HepG2 (cell line): ENCODE results near the gene CISD3. TPM values are rescaled to one million over a fixed set of nuclear protein-coding genes. Genes with fewer than 3 reads are reported as not detected.

Experiments used
- ARNT2 ChIP-seq: sonication (generic); formaldehyde crosslinking; IDR thresholded peaks from 2 replicates; pipeline ENCODE4 v1.8.0; 2022; ENCODE audit warnings: mild to moderate bottlenecking, low read depth, missing genetic modification reagents, moderate library complexity
- CREBL2 ChIP-seq: sonication (generic); formaldehyde crosslinking; IDR thresholded peaks from 2 replicates; pipeline ENCODE4 v1.8.1; 2023; ENCODE audit warnings: missing genetic modification reagents, mild to moderate bottlenecking, borderline replicate concordance
- FOXO1 ChIP-seq: sonication (generic); formaldehyde crosslinking; IDR thresholded peaks from 2 replicates; pipeline ENCODE4 v1.4.0; 2020; ENCODE audit warnings: missing genetic modification reagents
- FOXP1 ChIP-seq, 2 experiments: fragments of 450-650 bp in 1 of 2; IDR thresholded peaks; 2 replicates each; pipeline ENCODE4 v1.6.1; 2017 to 2018; ENCODE audit warnings: antibody characterized with exemption in 1 of 2
- HDAC2 ChIP-seq: sonication (generic); formaldehyde crosslinking; IDR thresholded peaks from 2 replicates; pipeline ENCODE4 v1.4.0; 2020; ENCODE audit warnings: missing genetic modification reagents
- KLF9 ChIP-seq: IDR thresholded peaks from 2 replicates; pipeline ENCODE4 v1.6.1; 2016; ENCODE audit warnings: low read depth
- KMT2A ChIP-seq: sonication (generic); formaldehyde crosslinking; IDR thresholded peaks from 2 replicates; pipeline ENCODE4 v1.4.0; 2020; ENCODE audit warnings: missing genetic modification reagents
- LCORL ChIP-seq, 2 experiments: fragments of 450-650 bp in 1 of 2; sonication (generic) in 1 of 2; formaldehyde crosslinking in 1 of 2; IDR thresholded peaks; 2 replicates each; pipeline versions ENCODE4 v1.5.0 to v1.6.1; 2017 to 2020; ENCODE audit warnings: antibody characterized with exemption in 1 of 2, missing genetic modification reagents in 1 of 2
- MBNL3 ChIP-seq: fragments of 250-450 bp; sonication (Bioruptor Pico); conservative IDR thresholded peaks from 2 replicates; pipeline ENCODE4 v1.8.0; 2022; ENCODE audit warnings: mild to moderate bottlenecking, inconsistent platforms
- MLLT10 ChIP-seq: sonication (generic); formaldehyde crosslinking; IDR thresholded peaks from 2 replicates; pipeline ENCODE4 v1.4.0; 2020; ENCODE audit warnings: missing genetic modification reagents
- MXD1 ChIP-seq: sonication (generic); formaldehyde crosslinking; IDR thresholded peaks from 2 replicates; pipeline ENCODE4 v1.4.0; 2020; ENCODE audit warnings: mild to moderate bottlenecking, missing genetic modification reagents
- PHF21A ChIP-seq: sonication (generic); formaldehyde crosslinking; IDR thresholded peaks from 2 replicates; pipeline ENCODE4 v1.5.0; 2020; ENCODE audit warnings: mild to moderate bottlenecking, missing genetic modification reagents
- POLR2G ChIP-seq: fragments of 200-400 bp; formaldehyde crosslinking; IDR thresholded peaks from 2 replicates; pipeline ENCODE4 v1.6.1; 2018; ENCODE audit warnings: mild to moderate bottlenecking, low read depth, low read length, moderate library complexity
- RAD21 ChIP-seq: fragments of 450-650 bp; formaldehyde crosslinking; IDR thresholded peaks from 2 replicates; pipeline ENCODE4 v1.5.0; 2020; ENCODE audit warnings: mild to moderate bottlenecking
- SP4 ChIP-seq: sonication (generic); formaldehyde crosslinking; IDR thresholded peaks from 2 replicates; pipeline ENCODE4 v1.8.1; 2023; ENCODE audit warnings: mild to moderate bottlenecking, missing genetic modification reagents
- ZC3H4 ChIP-seq: sonication (generic); formaldehyde crosslinking; IDR thresholded peaks from 2 replicates; pipeline ENCODE4 v1.4.0; 2020; ENCODE audit warnings: missing genetic modification reagents, borderline replicate concordance
- ZNF777 ChIP-seq: sonication (generic); formaldehyde crosslinking; IDR thresholded peaks from 2 replicates; pipeline ENCODE4 v1.4.0; 2020; ENCODE audit warnings: missing genetic modification reagents
- polyA plus RNA-seq, 8 experiments: library from polyadenylated mRNA; depleted of rRNA in 3 of 8; stranded (reverse) in 7 of 8; unstranded in 1 of 8; fragments of >200 nt; fragmentation: Illumina TruSeq in 4 of 8; extraction: Trizol in 4 of 8; gene quantifications; 2 replicates each; pipeline versions ENCODE4 v1.2.1 to v1.2.3, GENCODE V29; 2011 to 2016; ENCODE audit warnings: low read depth in 4 of 8, missing spikeins in 1 of 8, mixed read lengths in 1 of 8; ENCODE audit not compliant: insufficient read depth in 1 of 8
- total RNA-seq, 5 experiments: library from RNA; depleted of rRNA; stranded (reverse); fragments of >200 nt; fragmentation: Illumina TruSeq; extraction: Trizol; gene quantifications; 2 replicates each; pipeline ENCODE4 v1.2.3, GENCODE V29; 2016; ENCODE audit warnings: low read depth in 1 of 5
- TF ChIP-seq, protein P1 (sequence below): sonication (generic); formaldehyde crosslinking; IDR thresholded peaks from 2 replicates; pipeline ENCODE4 v1.5.1; 2020; ENCODE audit warnings: missing genetic modification reagents, mild to moderate bottlenecking, borderline replicate concordance
- TF ChIP-seq, protein P2 (sequence below), 2 experiments: fragments of 450-650 bp in 1 of 2; sonication (generic) in 1 of 2; formaldehyde crosslinking in 1 of 2; IDR thresholded peaks; 2 replicates each; pipeline versions ENCODE4 v1.6.1 to v1.8.0; 2016 to 2022; ENCODE audit warnings: antibody characterized with exemption in 1 of 2, mild to moderate bottlenecking in 1 of 2, missing genetic modification reagents in 1 of 2

CISD3 gene
- total and polyA plus RNA-seq, 2 of the 13 experiments (the other 11 are each of a cell fraction or from before 2014, with no cell fraction given) = 30.0 to 34.1 TPM

DNA sequence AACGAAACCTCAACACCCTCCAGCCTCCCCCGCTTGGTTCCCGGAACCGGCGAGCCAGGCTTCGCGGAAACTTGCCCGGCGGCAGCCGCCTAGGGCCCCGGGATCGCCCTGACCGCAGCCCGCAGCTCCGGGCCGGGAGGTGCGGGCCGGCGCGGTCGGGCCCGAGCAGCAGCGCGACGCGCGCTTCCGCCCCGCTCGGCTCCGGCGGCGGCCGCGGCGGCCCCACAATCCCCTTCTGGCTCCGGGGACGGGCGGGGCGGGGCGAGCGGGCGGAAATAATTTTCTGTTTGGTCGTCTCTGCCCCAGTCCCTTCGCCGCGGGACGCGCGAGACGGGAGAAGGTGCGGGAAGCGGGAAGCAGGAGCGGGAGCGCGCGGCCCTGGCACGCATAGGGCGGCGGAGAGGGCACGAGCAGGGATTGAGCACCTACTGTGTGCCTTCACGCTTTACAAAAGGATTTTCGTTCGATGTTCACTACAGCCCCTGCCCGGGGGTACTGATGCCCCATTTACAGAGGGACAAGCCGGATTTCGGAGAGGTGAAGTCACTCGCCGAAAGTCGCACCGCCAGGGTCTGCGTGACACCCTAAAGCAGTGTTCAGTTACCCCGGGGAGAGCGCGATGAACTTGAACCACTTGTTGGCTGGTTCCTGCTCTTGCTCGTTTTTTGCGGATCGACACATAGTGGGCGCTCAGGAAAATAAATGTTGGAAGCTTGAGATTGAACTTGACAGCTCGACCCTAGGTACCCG, 27.8 kb upstream of the CISD3 start (continued):
- TF ChIP-seq FOXO1 (CRISPR knock-in tag) (peak; percentile 75; the same call in 1 of the 2 replicates), FOXP1 (IDR thresholded peaks at IDR 0.05) (no peak), FOXP1 (CRISPR knock-in tag; IDR thresholded peaks at IDR 0.05) (no peak), SP4 (peak; percentile 42; the same call in 1 of the 2 replicates), CREBL2 (0 out of 2 replicates have a peak, but pooled peaks have one; percentile 61), MLLT10 (CRISPR knock-in tag) (no peak), MXD1 (peak; percentile 93), ZC3H4 (CRISPR knock-in tag) (peak; percentile 78; the same call in 1 of the 2 replicates), HDAC2 (CRISPR knock-in tag) (no peak; the same call in 1 of the 2 replicates), RAD21 (CRISPR knock-in tag) (peak; percentile 23; the same call in 1 of the 2 replicates), ZNF777 (CRISPR knock-in tag) (peak; percentile 49; the same call in 1 of the 2 replicates), PHF21A (CRISPR knock-in tag) (peak; percentile 88), ARNT2 (CRISPR knock-in tag) (peak; percentile 85), KMT2A (CRISPR knock-in tag) (peak; percentile 83), MBNL3 (CRISPR knock-in tag) (no peak), POLR2G (peak; percentile 17; the same call in 1 of the 2 replicates), KLF9 (CRISPR knock-in tag) (no peak), LCORL (IDR thresholded peaks at IDR 0.05) (no peak), LCORL (CRISPR knock-in tag; IDR thresholded peaks at IDR 0.05) (no peak)
- TF ChIP-seq, protein P1, sequence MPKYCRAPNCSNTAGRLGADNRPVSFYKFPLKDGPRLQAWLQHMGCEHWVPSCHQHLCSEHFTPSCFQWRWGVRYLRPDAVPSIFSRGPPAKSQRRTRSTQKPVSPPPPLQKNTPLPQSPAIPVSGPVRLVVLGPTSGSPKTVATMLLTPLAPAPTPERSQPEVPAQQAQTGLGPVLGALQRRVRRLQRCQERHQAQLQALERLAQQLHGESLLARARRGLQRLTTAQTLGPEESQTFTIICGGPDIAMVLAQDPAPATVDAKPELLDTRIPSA (CRISPR knock-in tag) = 0 out of 2 replicates have a peak, but pooled peaks have one; percentile 59
- TF ChIP-seq, protein P2, sequence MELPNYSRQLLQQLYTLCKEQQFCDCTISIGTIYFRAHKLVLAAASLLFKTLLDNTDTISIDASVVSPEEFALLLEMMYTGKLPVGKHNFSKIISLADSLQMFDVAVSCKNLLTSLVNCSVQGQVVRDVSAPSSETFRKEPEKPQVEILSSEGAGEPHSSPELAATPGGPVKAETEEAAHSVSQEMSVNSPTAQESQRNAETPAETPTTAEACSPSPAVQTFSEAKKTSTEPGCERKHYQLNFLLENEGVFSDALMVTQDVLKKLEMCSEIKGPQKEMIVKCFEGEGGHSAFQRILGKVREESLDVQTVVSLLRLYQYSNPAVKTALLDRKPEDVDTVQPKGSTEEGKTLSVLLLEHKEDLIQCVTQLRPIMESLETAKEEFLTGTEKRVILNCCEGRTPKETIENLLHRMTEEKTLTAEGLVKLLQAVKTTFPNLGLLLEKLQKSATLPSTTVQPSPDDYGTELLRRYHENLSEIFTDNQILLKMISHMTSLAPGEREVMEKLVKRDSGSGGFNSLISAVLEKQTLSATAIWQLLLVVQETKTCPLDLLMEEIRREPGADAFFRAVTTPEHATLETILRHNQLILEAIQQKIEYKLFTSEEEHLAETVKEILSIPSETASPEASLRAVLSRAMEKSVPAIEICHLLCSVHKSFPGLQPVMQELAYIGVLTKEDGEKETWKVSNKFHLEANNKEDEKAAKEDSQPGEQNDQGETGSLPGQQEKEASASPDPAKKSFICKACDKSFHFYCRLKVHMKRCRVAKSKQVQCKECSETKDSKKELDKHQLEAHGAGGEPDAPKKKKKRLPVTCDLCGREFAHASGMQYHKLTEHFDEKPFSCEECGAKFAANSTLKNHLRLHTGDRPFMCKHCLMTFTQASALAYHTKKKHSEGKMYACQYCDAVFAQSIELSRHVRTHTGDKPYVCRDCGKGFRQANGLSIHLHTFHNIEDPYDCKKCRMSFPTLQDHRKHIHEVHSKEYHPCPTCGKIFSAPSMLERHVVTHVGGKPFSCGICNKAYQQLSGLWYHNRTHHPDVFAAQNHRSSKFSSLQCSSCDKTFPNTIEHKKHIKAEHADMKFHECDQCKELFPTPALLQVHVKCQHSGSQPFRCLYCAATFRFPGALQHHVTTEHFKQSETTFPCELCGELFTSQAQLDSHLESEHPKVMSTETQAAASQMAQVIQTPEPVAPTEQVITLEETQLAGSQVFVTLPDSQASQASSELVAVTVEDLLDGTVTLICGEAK (IDR thresholded peaks at IDR 0.05) = no peak
- TF ChIP-seq, protein P2 (CRISPR knock-in tag; IDR thresholded peaks at IDR 0.05) = peak; percentile 62
